ENCODE data around the gene NAT14.

NAT14 gene

GRCh38 chr19:55453511-55454260, 31.3 kb upstream of the NAT14 start:
- no peak for DNase-seq (ENCODE audit: low read depth)

GRCh38 chr19:55454787-55455243, 30.2 kb upstream of the NAT14 start:
- no peak for DNase-seq (ENCODE audit: low read depth)

- DNase-seq (ENCODE audit: low read depth) = no peak
Measured at GRCh38 chr19:55455576-55456235, 29.3 kb upstream of the NAT14 start.

GRCh38 chr19:55456347-55456746, 28.6 kb upstream of the NAT14 start:
- DNase-seq (ENCODE audit: low read depth) = no peak

- no peak for DNase-seq (ENCODE audit: low read depth)
Measured at GRCh38 chr19:55457683-55458457, 27.1 kb upstream of the NAT14 start.

- DNase-seq (ENCODE audit: low read depth) = no peak
Measured at GRCh38 chr19:55459551-55459949, 25.4 kb upstream of the NAT14 start.

GRCh38 chr19:55459950-55460657, 24.9 kb upstream of the NAT14 start:
- no peak for DNase-seq (ENCODE audit: low read depth)

GRCh38 chr19:55460670-55461258, 24.2 kb upstream of the NAT14 start:
- DNase-seq (ENCODE audit: low read depth) = peak; percentile 45

GRCh38 chr19:55461259-55461973, 23.6 kb upstream of the NAT14 start, which contains the start of gene ISOC2:
ISOC2 (minus strand) TSS chr19:55461642; CDS start chr19:55456486, 5,156 bp downstream.
- peak; percentile 98 for DNase-seq (ENCODE audit: low read depth)

GRCh38 chr19:55461974-55462626, 22.9 kb upstream of the NAT14 start:
- DNase-seq (ENCODE audit: low read depth) = no peak

- DNase-seq (ENCODE audit: low read depth) = no peak
Measured at GRCh38 chr19:55462722-55463121, 22.3 kb upstream of the NAT14 start.

- no peak for DNase-seq (ENCODE audit: low read depth)
Measured at GRCh38 chr19:55463583-55464031, 21.4 kb upstream of the NAT14 start.

GRCh38 chr19:55464039-55464661, 20.8 kb upstream of the NAT14 start:
- DNase-seq (ENCODE audit: low read depth) = no peak

- DNase-seq (ENCODE audit: low read depth) = no peak
Measured at GRCh38 chr19:55464662-55465054, 20.3 kb upstream of the NAT14 start, which contains the start of gene C19orf85. C19orf85 (minus strand) TSS chr19:55464751; CDS start chr19:55464554, 197 bp downstream.

GRCh38 chr19:55465460-55466240, 19.3 kb upstream of the NAT14 start:
- DNase-seq (ENCODE audit: low read depth) = no peak

GRCh38 chr19:55466241-55466614, 18.8 kb upstream of the NAT14 start:
- DNase-seq (ENCODE audit: low read depth) = no peak

GRCh38 chr19:55467236-55468053, 17.5 kb upstream of the NAT14 start:
- DNase-seq (ENCODE audit: low read depth) = no peak

- DNase-seq (ENCODE audit: low read depth) = no peak
Measured at GRCh38 chr19:55468054-55468393, 17.0 kb upstream of the NAT14 start.

Data from GM04503 (cell line).